IMR-90 (cell line): ENCODE results near the gene ENO2. TPM values are rescaled to one million over a fixed set of nuclear protein-coding genes. Genes with fewer than 3 reads are reported as not detected.
A peak's percentile ranks its signal among the peaks of the same experiment; 100 is the strongest.

Source experiments
- ATAC-seq: fragments of 200-7000 bp; cut with Tn5 transposase; 2 replicates; pipeline ENCODE4 v1.9.1; 2020; ENCODE audit warnings: low read depth, mild to moderate bottlenecking, moderate library complexity
- BruUV-seq: library from RNA; stranded (reverse); fragments of 400-500 nt; replicated peaks from 2 replicates; lab custom pipeline; 2021; lab: Mats Ljungman, UMichigan
- CTCF ChIA-PET: fragments of 300-600 bp; formaldehyde crosslinking; extraction: SDS; loops from one replicate; lab custom pipeline; 2021; ENCODE audit warnings: antibody characterized with exemption; lab: Yijun Ruan, JAX
- POLR2A ChIA-PET: fragments of 300-600 bp; sonication (Branson Sonifier 250); formaldehyde crosslinking; loops from one replicate; lab custom pipeline; 2022; ENCODE audit warnings: antibody characterized with exemption; ENCODE audit not compliant: unreplicated experiment; lab: Charles Lee
- DNase-seq: peaks from one replicate; pipeline ENCODE4 v3.0.0; 2013
- H2AFZ ChIP-seq: replicated peaks from 2 replicates; pipeline ENCODE3; 2013; ENCODE audit warnings: low read length, mild to moderate bottlenecking; ENCODE audit not compliant: poor library complexity
- H2AK5ac ChIP-seq: 2 replicates; pipeline ENCODE4 v1.6.1; 2013; ENCODE audit warnings: low read depth, low read length, inconsistent platforms
- H2AK9ac ChIP-seq: replicated peaks from 2 replicates; pipeline ENCODE3; 2013; ENCODE audit warnings: mild to moderate bottlenecking, low read depth, low read length, moderate library complexity; ENCODE audit not compliant: poor library complexity
- H2BK120ac ChIP-seq: 2 replicates; pipeline ENCODE4 v1.6.1; 2013; ENCODE audit warnings: low read depth, low read length, inconsistent platforms
- H2BK15ac ChIP-seq: 3 replicates; pipeline ENCODE4 v1.6.1; 2013; ENCODE audit warnings: low read depth, low read length, inconsistent platforms
- H2BK20ac ChIP-seq: 2 replicates; pipeline ENCODE4 v1.6.1; 2013; ENCODE audit warnings: low read depth, mild to moderate bottlenecking, inconsistent platforms, low read length, moderate library complexity
- H2BK5ac ChIP-seq: 2 replicates; pipeline ENCODE4 v1.6.1; 2013; ENCODE audit warnings: mild to moderate bottlenecking, low read depth, low read length, inconsistent platforms; ENCODE audit not compliant: poor library complexity, severe bottlenecking
- H3K14ac ChIP-seq: replicated peaks from 2 replicates; pipeline ENCODE4 v1.6.1; 2013; ENCODE audit warnings: low read depth, low read length, inconsistent platforms
- H3K18ac ChIP-seq: 2 replicates; pipeline ENCODE4 v1.6.1; 2013; ENCODE audit warnings: low read depth, low read length, control low read depth
- H3K23ac ChIP-seq: 2 replicates; pipeline ENCODE4 v1.6.1; 2013; ENCODE audit warnings: low read depth, low read length, inconsistent platforms
- H3K27ac ChIP-seq: 2 replicates; pipeline ENCODE4 v1.5.1; 2013; ENCODE audit warnings: mild to moderate bottlenecking, control low read depth, low read length; ENCODE audit not compliant: insufficient read depth
- H3K27me3 ChIP-seq: 2 replicates; pipeline ENCODE4 v1.6.1; 2013; ENCODE audit warnings: low read length; ENCODE audit not compliant: control insufficient read depth, insufficient read depth
- H3K36me3 ChIP-seq: 2 replicates; pipeline ENCODE4 v1.6.1; 2013; ENCODE audit warnings: low read length, mixed read lengths; ENCODE audit not compliant: control insufficient read depth, insufficient read depth
- H3K4ac ChIP-seq: 2 replicates; pipeline ENCODE4 v1.6.1; 2013; ENCODE audit warnings: low read depth, low read length, inconsistent platforms
- H3K4me1 ChIP-seq: 2 replicates; pipeline ENCODE4 v1.6.1; 2013; ENCODE audit warnings: low read length, mixed read lengths; ENCODE audit not compliant: control insufficient read depth, insufficient read depth
- H3K4me2 ChIP-seq: 2 replicates; pipeline ENCODE4 v1.6.1; 2013; ENCODE audit warnings: low read depth, mild to moderate bottlenecking, control low read depth, low read length, moderate library complexity
- H3K4me3 ChIP-seq: 2 replicates; pipeline ENCODE4 v1.5.1; 2013; ENCODE audit warnings: low read depth, mild to moderate bottlenecking, control low read depth, low read length, moderate library complexity; ENCODE audit not compliant: insufficient read depth
- H3K56ac ChIP-seq: 2 replicates; pipeline ENCODE4 v1.6.1; 2013; ENCODE audit warnings: low read length, inconsistent platforms; ENCODE audit not compliant: insufficient read depth; ENCODE audit errors: extremely low read depth
- H3K79me1 ChIP-seq, 2 experiments: 2 replicates each; pipeline ENCODE4 v1.6.1; 2013; ENCODE audit warnings: low read length in 2 of 2, inconsistent platforms in 1 of 2, low read depth in 1 of 2
- H3K9ac ChIP-seq: 2 replicates; pipeline ENCODE4 v1.6.1; 2013; ENCODE audit warnings: low read depth, low read length, control low read depth
- H3K9me1 ChIP-seq: 2 replicates; pipeline ENCODE4 v1.6.1; 2013; ENCODE audit warnings: low read length, inconsistent platforms; ENCODE audit not compliant: insufficient read depth
- H3K9me3 ChIP-seq: 2 replicates; pipeline ENCODE4 v1.6.1; 2013; ENCODE audit warnings: low read length; ENCODE audit not compliant: control insufficient read depth, insufficient read depth
- H4K20me1 ChIP-seq: 2 replicates; pipeline ENCODE4 v1.6.1; 2013; ENCODE audit warnings: low read length, inconsistent platforms; ENCODE audit not compliant: insufficient read depth
- H4K5ac ChIP-seq: 2 replicates; pipeline ENCODE4 v1.6.1; 2013; ENCODE audit warnings: mild to moderate bottlenecking, low read depth, low read length, control low read depth
- H4K8ac ChIP-seq, 2 experiments: 2 replicates each; pipeline ENCODE4 v1.6.1; 2013; ENCODE audit warnings: low read depth in 2 of 2, low read length in 2 of 2, control low read depth in 1 of 2, inconsistent platforms in 1 of 2
- H4K91ac ChIP-seq: 2 replicates; pipeline ENCODE4 v1.6.1; 2013; ENCODE audit warnings: low read depth, low read length, inconsistent platforms; ENCODE audit not compliant: insufficient read depth
- BHLHE40 ChIP-seq: fragments of 150-350 bp; IDR thresholded peaks from 2 replicates; pipeline ENCODE4 v1.6.1; 2016; ENCODE audit warnings: mild to moderate bottlenecking, low read depth, low read length
- CTCF ChIP-seq: conservative IDR thresholded peaks from 2 replicates; pipeline ENCODE4 v1.5.1; 2012; ENCODE audit warnings: mild to moderate bottlenecking, low read depth, low read length, improper control_type of control experiment
- RAD21 ChIP-seq: IDR thresholded peaks from 2 replicates; pipeline ENCODE4 v1.6.1; 2012; ENCODE audit warnings: low read length, improper control_type of control experiment
- WGBS, 2 experiments: methylation state at CpG; one replicate each; pipeline versions ENCODE4 v1.1.5 to v1.1.7; 2013; ENCODE audit warnings: missing lambda C conversion rate in 2 of 2; ENCODE audit not compliant: insufficient read length in 1 of 2; ENCODE audit errors: extremely low coverage in 2 of 2; 5-methylcytosine and 5-hydroxymethylcytosine counted together
- dilution Hi-C: fragments of 300-500 bp; cut with HindIII; formaldehyde crosslinking; loops from one replicate; pipeline ENCODE4 v1.14.3; 2018; ENCODE audit warnings: low sequenced_read_pairs; ENCODE audit not compliant: unreplicated experiment
- in situ Hi-C: fragments of 300-500 bp; cut with MboI; formaldehyde crosslinking; loops from 3 replicates; pipeline ENCODE4 v1.14.3; 2019; ENCODE audit warnings: low sequenced_read_pairs, inconsistent platforms, mixed read lengths
- intact Hi-C: fragments of 100-400 bp; cut with micrococcal nuclease; formaldehyde crosslinking; loops from 2 replicates; pipeline ENCODE4 v1.10.0; 2022
- polyA plus RNA-seq, 3 experiments: library from polyadenylated mRNA; depleted of rRNA; stranded (reverse); fragments of >200 nt; gene quantifications; 2 replicates each; pipeline ENCODE4 v1.2.3, GENCODE V29; 2012; ENCODE audit warnings: low replicate concordance in 1 of 3
- total RNA-seq: library from RNA; depleted of rRNA; stranded (reverse); fragments of >200 nt; gene quantifications from 2 replicates; pipeline ENCODE4 v1.2.3, GENCODE V29; 2012

ENO2 gene
- total and polyA plus RNA-seq, 2 of the 4 experiments (the other 2 are of a cell fraction), result 28.3 to 92.8 TPM

- Histone ChIP-seq H2AK5ac (no peak overlapping the region), H4K8ac (no peak overlapping the region; a peak in 1 of 4 replicates), H3K56ac (no peak overlapping the region), H3K27ac (no peak overlapping the region), H2BK5ac (no peak overlapping the region), H3K79me1 (no peaks in the 10 kb centered on the region), H3K4me2 (no peak overlapping the region), H3K4ac (no peak overlapping the region), H3K9ac (no peak overlapping the region), H3K4me1 (peaks cover 5% of the 10 kb centered on the region; the same call in 1 of the 2 replicates), H2AK9ac (peak overlapping the region; percentile 53), H2BK15ac (no peak overlapping the region), H3K4me3 (no peak overlapping the region), H2BK120ac (no peak overlapping the region), H2BK20ac (no peak overlapping the region), H3K9me3 (no peaks in the 10 kb centered on the region), H3K14ac (no peak overlapping the region), H4K20me1 (no peaks in the 10 kb centered on the region), H3K23ac (no peak overlapping the region), H3K36me3 (peaks cover 11% of the 10 kb centered on the region), H3K9me1 (no peaks in the 10 kb centered on the region), H3K27me3 (no peaks in the 10 kb centered on the region), H4K91ac (no peak overlapping the region), H3K18ac (no peak overlapping the region), H4K5ac (no peak overlapping the region), H2AFZ (peak overlapping the region; percentile 88)
- in situ Hi-C loops (loop anchor here (5.0 kb wide), 1 partner anchor 93 kb away; the partner anchor contains the start of gene TPI1), dilution Hi-C loops (no loop called here), intact Hi-C loops (no loop called here)
- ATAC-seq (peak; percentile 34), DNase-seq (peak; percentile 38)
- 92% methylated on average over 2 of the region's 13 CpGs; no CpG with 5 or more reads in 1 of the 2 experiments for WGBS, 2 experiments
- TF ChIP-seq BHLHE40 (no peak), RAD21 (peak; percentile 49), CTCF (peak; percentile 40)
- BruUV-seq, result no TSS peak
- CTCF ChIA-PET, result interaction anchor here (1.2 kb wide), 2 partner anchors 9 to 148 kb away, joined by 3 to 4 read pairs; partner anchors contain the start of gene C1RL
- POLR2A ChIA-PET, result no interaction called here
Observed at GRCh38 chr12:6960593-6961277, 46.4 kb downstream of the ENO2 start.
